HepG2 (cell line): ENCODE data around the gene STMN3. TPM values are rescaled to one million over a fixed set of nuclear protein-coding genes. Genes with fewer than 3 reads are reported as not detected.
A peak's percentile ranks its signal among the peaks of the same experiment; 100 is the strongest.

ENCODE experiments used
- ARHGAP35 ChIP-seq: sonication (generic); formaldehyde crosslinking; IDR thresholded peaks from 2 replicates; pipeline ENCODE4 v1.9.0; 2022; ENCODE audit warnings: mild to moderate bottlenecking, inconsistent platforms, moderate library complexity, missing genetic modification reagents, borderline replicate concordance
- ETV6 ChIP-seq: sonication (generic); formaldehyde crosslinking; conservative IDR thresholded peaks from 2 replicates; pipeline ENCODE4 v1.4.0; 2020; ENCODE audit warnings: missing genetic modification reagents
- HNRNPLL ChIP-seq: fragments of 200-400 bp; formaldehyde crosslinking; IDR thresholded peaks from 2 replicates; pipeline ENCODE4 v1.6.1; 2017; ENCODE audit warnings: mild to moderate bottlenecking, low read depth, low read length; ENCODE audit not compliant: poor library complexity, severe bottlenecking
- HOMEZ ChIP-seq: IDR thresholded peaks from 2 replicates; pipeline ENCODE4 v1.6.1; 2016; ENCODE audit warnings: low read depth
- MED1 ChIP-seq: sonication (generic); formaldehyde crosslinking; IDR thresholded peaks from 2 replicates; pipeline ENCODE4 v1.4.0; 2020; ENCODE audit warnings: missing genetic modification reagents
- PRDM10 ChIP-seq: sonication (generic); formaldehyde crosslinking; IDR thresholded peaks from 2 replicates; pipeline ENCODE4 v1.4.0; 2020; ENCODE audit warnings: low read depth, missing genetic modification reagents
- ZBTB46 ChIP-seq: sonication (generic); formaldehyde crosslinking; IDR thresholded peaks from 2 replicates; pipeline ENCODE4 v1.4.0; 2020; ENCODE audit warnings: mild to moderate bottlenecking, missing genetic modification reagents, borderline replicate concordance
- ZKSCAN1 ChIP-seq: fragments of 150-350 bp; IDR thresholded peaks from 2 replicates; pipeline ENCODE4 v1.6.1; 2014; ENCODE audit warnings: low read length
- ZNF30 ChIP-seq: sonication (generic); formaldehyde crosslinking; IDR thresholded peaks from 2 replicates; pipeline ENCODE4 v1.5.0; 2020; ENCODE audit warnings: mild to moderate bottlenecking, missing genetic modification reagents
- ZNF430 ChIP-seq: sonication (generic); formaldehyde crosslinking; IDR thresholded peaks from 2 replicates; pipeline ENCODE4 v1.9.0; 2021; ENCODE audit warnings: mild to moderate bottlenecking, missing genetic modification reagents
- ZNF432 ChIP-seq: sonication (generic); formaldehyde crosslinking; IDR thresholded peaks from 2 replicates; pipeline ENCODE4 v1.5.0; 2020; ENCODE audit warnings: missing genetic modification reagents, mild to moderate bottlenecking, borderline replicate concordance
- ZNF792 ChIP-seq: IDR thresholded peaks from 2 replicates; pipeline ENCODE4 v1.6.1; 2016
- ZSCAN21 ChIP-seq: sonication (generic); formaldehyde crosslinking; IDR thresholded peaks from 2 replicates; pipeline ENCODE4 v1.8.0; 2022; ENCODE audit warnings: mild to moderate bottlenecking, missing genetic modification reagents, moderate library complexity, borderline replicate concordance
- polyA plus RNA-seq, 8 experiments: library from polyadenylated mRNA; depleted of rRNA in 3 of 8; stranded (reverse) in 7 of 8; unstranded in 1 of 8; fragments of >200 nt; fragmentation: Illumina TruSeq in 4 of 8; extraction: Trizol in 4 of 8; gene quantifications; 2 replicates each; pipeline versions ENCODE4 v1.2.1 to v1.2.3, GENCODE V29; 2011 to 2016; ENCODE audit warnings: low read depth in 4 of 8, missing spikeins in 1 of 8, mixed read lengths in 1 of 8; ENCODE audit not compliant: insufficient read depth in 1 of 8
- total RNA-seq, 5 experiments: library from RNA; depleted of rRNA; stranded (reverse); fragments of >200 nt; fragmentation: Illumina TruSeq; extraction: Trizol; gene quantifications; 2 replicates each; pipeline ENCODE4 v1.2.3, GENCODE V29; 2016; ENCODE audit warnings: low read depth in 1 of 5
- TF ChIP-seq, protein P1 (sequence below): sonication (generic); formaldehyde crosslinking; IDR thresholded peaks from 2 replicates; pipeline ENCODE4 v1.4.0; 2020; ENCODE audit warnings: missing genetic modification reagents
- TF ChIP-seq, protein P2 (sequence below): sonication (generic); formaldehyde crosslinking; IDR thresholded peaks from 2 replicates; pipeline ENCODE4 v1.4.0; 2020; ENCODE audit warnings: missing genetic modification reagents
- TF ChIP-seq, protein P3 (sequence below): IDR thresholded peaks from 2 replicates; pipeline ENCODE4 v1.6.1; 2016; ENCODE audit warnings: mild to moderate bottlenecking
- TF ChIP-seq, protein P4 (sequence below): sonication (generic); formaldehyde crosslinking; IDR thresholded peaks from 2 replicates; pipeline ENCODE4 v1.4.0; 2020; ENCODE audit warnings: mild to moderate bottlenecking, missing genetic modification reagents

STMN3 gene
- total and polyA plus RNA-seq, 2 of the 13 experiments (the other 11 are each of a cell fraction or from before 2014, with no cell fraction given): 21.0 to 48.3 TPM

- TF ChIP-seq ZNF430 (CRISPR knock-in tag): peak; percentile 77; the same call in 1 of the 2 replicates
- peak; percentile 76; the same call in 1 of the 2 replicates for TF ChIP-seq ZBTB46 (CRISPR knock-in tag)
- TF ChIP-seq, protein P1, sequence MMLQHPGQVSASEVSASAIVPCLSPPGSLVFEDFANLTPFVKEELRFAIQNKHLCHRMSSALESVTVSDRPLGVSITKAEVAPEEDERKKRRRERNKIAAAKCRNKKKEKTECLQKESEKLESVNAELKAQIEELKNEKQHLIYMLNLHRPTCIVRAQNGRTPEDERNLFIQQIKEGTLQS: peak; percentile 71
- TF ChIP-seq, protein P2, sequence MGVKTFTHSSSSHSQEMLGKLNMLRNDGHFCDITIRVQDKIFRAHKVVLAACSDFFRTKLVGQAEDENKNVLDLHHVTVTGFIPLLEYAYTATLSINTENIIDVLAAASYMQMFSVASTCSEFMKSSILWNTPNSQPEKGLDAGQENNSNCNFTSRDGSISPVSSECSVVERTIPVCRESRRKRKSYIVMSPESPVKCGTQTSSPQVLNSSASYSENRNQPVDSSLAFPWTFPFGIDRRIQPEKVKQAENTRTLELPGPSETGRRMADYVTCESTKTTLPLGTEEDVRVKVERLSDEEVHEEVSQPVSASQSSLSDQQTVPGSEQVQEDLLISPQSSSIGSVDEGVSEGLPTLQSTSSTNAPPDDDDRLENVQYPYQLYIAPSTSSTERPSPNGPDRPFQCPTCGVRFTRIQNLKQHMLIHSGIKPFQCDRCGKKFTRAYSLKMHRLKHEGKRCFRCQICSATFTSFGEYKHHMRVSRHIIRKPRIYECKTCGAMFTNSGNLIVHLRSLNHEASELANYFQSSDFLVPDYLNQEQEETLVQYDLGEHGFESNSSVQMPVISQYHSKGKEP (CRISPR knock-in tag): peak; percentile 89
- peak; percentile 94 for TF ChIP-seq ZNF792 (CRISPR knock-in tag)
- peak; percentile 88; the same call in 1 of the 2 replicates for TF ChIP-seq ZSCAN21 (CRISPR knock-in tag)
- TF ChIP-seq ZKSCAN1: no peak
- TF ChIP-seq, protein P3, sequence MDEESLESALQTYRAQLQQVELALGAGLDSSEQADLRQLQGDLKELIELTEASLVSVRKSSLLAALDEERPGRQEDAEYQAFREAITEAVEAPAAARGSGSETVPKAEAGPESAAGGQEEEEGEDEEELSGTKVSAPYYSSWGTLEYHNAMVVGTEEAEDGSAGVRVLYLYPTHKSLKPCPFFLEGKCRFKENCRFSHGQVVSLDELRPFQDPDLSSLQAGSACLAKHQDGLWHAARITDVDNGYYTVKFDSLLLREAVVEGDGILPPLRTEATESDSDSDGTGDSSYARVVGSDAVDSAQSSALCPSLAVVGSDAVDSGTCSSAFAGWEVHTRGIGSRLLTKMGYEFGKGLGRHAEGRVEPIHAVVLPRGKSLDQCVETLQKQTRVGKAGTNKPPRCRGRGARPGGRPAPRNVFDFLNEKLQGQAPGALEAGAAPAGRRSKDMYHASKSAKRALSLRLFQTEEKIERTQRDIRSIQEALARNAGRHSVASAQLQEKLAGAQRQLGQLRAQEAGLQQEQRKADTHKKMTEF (CRISPR knock-in tag): peak; percentile 96
- TF ChIP-seq, protein P4, sequence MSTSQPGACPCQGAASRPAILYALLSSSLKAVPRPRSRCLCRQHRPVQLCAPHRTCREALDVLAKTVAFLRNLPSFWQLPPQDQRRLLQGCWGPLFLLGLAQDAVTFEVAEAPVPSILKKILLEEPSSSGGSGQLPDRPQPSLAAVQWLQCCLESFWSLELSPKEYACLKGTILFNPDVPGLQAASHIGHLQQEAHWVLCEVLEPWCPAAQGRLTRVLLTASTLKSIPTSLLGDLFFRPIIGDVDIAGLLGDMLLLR (CRISPR knock-in tag): peak; percentile 95
- TF ChIP-seq ZNF30 (CRISPR knock-in tag): no peak
- TF ChIP-seq ZNF432: no peak
- peak; percentile 25; the same call in 1 of the 2 replicates for TF ChIP-seq HOMEZ (CRISPR knock-in tag)
- TF ChIP-seq HNRNPLL: peak; percentile 70
- TF ChIP-seq MED1 (CRISPR knock-in tag): peak; percentile 89
- peak; percentile 98 for TF ChIP-seq ARHGAP35 (CRISPR knock-in tag)
- TF ChIP-seq ETV6 (CRISPR knock-in tag): peak; percentile 96
- no peak for TF ChIP-seq PRDM10 (CRISPR knock-in tag)
These were observed 26.0 kb downstream of the STMN3 start (continued) for GRCh38 chr20:63627129-63627750.
